Measurements from ENCODE around the gene GNG4. TPM values are rescaled to one million over a fixed set of nuclear protein-coding genes. Genes with fewer than 3 reads are reported as not detected.

GNG4 gene
- total RNA-seq, 2 donors from 2014 or later = 13.5 to 14.2 TPM

GRCh38 chr1:235608278-235608677, 41.3 kb downstream of the GNG4 start:
- no peaks in the 10 kb centered on the region for H3K4me1 ChIP-seq (ENCODE audit: control insufficient read depth, insufficient read depth, low read length)
- Mint-ChIP-seq H3K36me3 (ENCODE audit: low read depth) (no peaks in the 10 kb centered on the region), H3K4me3 (no peak overlapping the region), H3K27ac (no peak overlapping the region), H3K4me1 (no peaks in the 10 kb centered on the region), H3K9me3 (no peaks in the 10 kb centered on the region), H3K27me3 (ENCODE audit: insufficient read depth) (no peaks in the 10 kb centered on the region)
- DNase-seq = no peak
- H3K9ac ChIP-seq (ENCODE audit: extremely low read depth, low read length, poor library complexity, severe bottlenecking) = no peak overlapping the region
- 90 to 94% methylated on average over 2 to 3 of the region's 3 CpGs for WGBS, 2 experiments (ENCODE audit: insufficient coverage in 1 of 2, insufficient read length in 1 of 2)
- H3K27ac ChIP-seq (ENCODE audit: low read depth, low read length) = no peak overlapping the region
- TF ChIP-seq CTCF (conservative IDR thresholded peaks at IDR 0.05) = no peak
- H3K36me3 ChIP-seq (ENCODE audit: control insufficient read depth, insufficient read depth, low read length) = no peaks in the 10 kb centered on the region
- no peaks in the 10 kb centered on the region for H3K27me3 ChIP-seq (ENCODE audit: control insufficient read depth, insufficient read depth, low read length, poor library complexity, severe bottlenecking)
- H3K9me3 ChIP-seq (ENCODE audit: control insufficient read depth, low read length) = no peaks in the 10 kb centered on the region
- no peak overlapping the region for H3K4me3 ChIP-seq (ENCODE audit: low read length)

DNA sequence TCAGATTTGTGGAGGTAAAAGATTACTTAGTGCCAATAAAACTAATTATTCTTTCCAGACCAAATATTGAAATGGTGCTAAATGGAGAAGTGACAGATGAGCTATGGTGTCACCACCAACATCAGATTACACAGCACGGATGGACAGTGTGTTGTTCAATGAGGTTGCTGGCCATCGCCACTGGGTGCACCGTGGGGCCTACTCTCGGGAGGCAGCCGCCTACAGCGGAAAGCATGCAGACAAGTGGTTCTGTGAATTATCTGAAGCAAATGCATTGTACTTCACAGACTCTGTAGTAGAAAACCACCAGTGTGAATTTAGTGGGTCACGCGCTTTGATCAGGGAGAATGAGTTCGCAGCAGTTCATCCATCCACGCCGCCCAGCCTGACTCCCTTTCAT, 42.3 kb downstream of the GNG4 start:
- Mint-ChIP-seq H3K9me3 (no peaks in the 10 kb centered on the region), H3K36me3 (ENCODE audit: low read depth) (no peaks in the 10 kb centered on the region), H3K27me3 (ENCODE audit: insufficient read depth) (no peaks in the 10 kb centered on the region), H3K27ac (no peak overlapping the region), H3K4me1 (no peaks in the 10 kb centered on the region), H3K4me3 (no peak overlapping the region)
- no peak overlapping the region for H3K4me3 ChIP-seq (ENCODE audit: low read length)
- no peaks in the 10 kb centered on the region for H3K36me3 ChIP-seq (ENCODE audit: control insufficient read depth, insufficient read depth, low read length)
- no peak for TF ChIP-seq CTCF (conservative IDR thresholded peaks at IDR 0.05)
- WGBS, 2 experiments (ENCODE audit: insufficient coverage in 1 of 2, insufficient read length in 1 of 2) = 90 to 91% methylated on average over 9 to 11 of the region's 11 CpGs
- no peak for DNase-seq
- no peaks in the 10 kb centered on the region for H3K4me1 ChIP-seq (ENCODE audit: control insufficient read depth, insufficient read depth, low read length)
- H3K27ac ChIP-seq (ENCODE audit: low read depth, low read length) = no peak overlapping the region
- H3K9me3 ChIP-seq (ENCODE audit: control insufficient read depth, low read length) = no peaks in the 10 kb centered on the region
- H3K9ac ChIP-seq (ENCODE audit: extremely low read depth, low read length, poor library complexity, severe bottlenecking) = no peak overlapping the region
- no peaks in the 10 kb centered on the region for H3K27me3 ChIP-seq (ENCODE audit: control insufficient read depth, insufficient read depth, low read length, poor library complexity, severe bottlenecking)

GRCh38 chr1:235601104-235601503, 48.5 kb downstream of the GNG4 start:
- peak; percentile 82 for DNase-seq
- Mint-ChIP-seq H3K4me3 (no peak overlapping the region), H3K36me3 (ENCODE audit: low read depth) (no peaks in the 10 kb centered on the region), H3K27ac (no peak overlapping the region), H3K4me1 (no peaks in the 10 kb centered on the region), H3K9me3 (no peaks in the 10 kb centered on the region), H3K27me3 (ENCODE audit: insufficient read depth) (no peaks in the 10 kb centered on the region)
- no peak overlapping the region for H3K9ac ChIP-seq (ENCODE audit: extremely low read depth, low read length, poor library complexity, severe bottlenecking)
- H3K36me3 ChIP-seq (ENCODE audit: control insufficient read depth, insufficient read depth, low read length) = no peaks in the 10 kb centered on the region
- no peak overlapping the region for H3K4me3 ChIP-seq (ENCODE audit: low read length)
- H3K4me1 ChIP-seq (ENCODE audit: control insufficient read depth, insufficient read depth, low read length) = no peaks in the 10 kb centered on the region
- no peaks in the 10 kb centered on the region for H3K27me3 ChIP-seq (ENCODE audit: control insufficient read depth, insufficient read depth, low read length, poor library complexity, severe bottlenecking)
- TF ChIP-seq CTCF (conservative IDR thresholded peaks at IDR 0.05) = peak; percentile 83
- H3K9me3 ChIP-seq (ENCODE audit: control insufficient read depth, low read length) = no peaks in the 10 kb centered on the region
- no peak overlapping the region for H3K27ac ChIP-seq (ENCODE audit: low read depth, low read length)
- WGBS, 2 experiments (ENCODE audit: insufficient coverage in 1 of 2, insufficient read length in 1 of 2) = 77 to 78% methylated on average over 5 of the region's 5 CpGs
